Activated CD4-positive, alpha-beta T cell treated with anti-CD3 and anti-CD28 coated beads, Interleukin-2, amount 50 U/mL, for 48 hours (primary cell): ENCODE data around the gene NBR1.
A peak's percentile ranks its signal among the peaks of the same experiment; 100 is the strongest.
"Not testable (repeated sequence)": the region's sequence is repeated elsewhere in the genome, so short reads cannot be mapped to it uniquely, and the experiment has no call there.

Experiments used
- DNase-seq, 2 experiments: peaks; one replicate each; pipeline ENCODE4 v3.0.0-alpha.2; 2020

Gene NBR1

DNA sequence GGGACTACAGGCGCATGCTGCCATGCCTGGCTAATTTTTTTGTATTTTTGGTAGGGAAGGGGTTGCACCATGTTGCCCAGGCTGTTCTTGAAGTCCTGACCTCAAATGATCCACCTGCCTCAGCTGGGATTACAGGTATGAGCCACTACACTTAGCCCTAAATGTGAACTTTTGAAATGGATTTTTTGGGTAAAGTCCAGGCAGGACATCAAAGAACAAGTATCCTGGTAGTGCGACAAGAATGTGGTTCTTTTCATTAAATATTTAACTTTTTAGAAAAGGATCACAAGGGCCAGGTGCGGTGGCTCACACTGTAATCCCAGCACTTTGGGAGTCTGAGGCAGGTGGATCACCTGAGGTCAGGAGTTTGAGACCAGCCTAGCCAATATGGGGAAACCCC is 15.3 kb upstream of the NBR1 start:
- no peak for DNase-seq

DNA sequence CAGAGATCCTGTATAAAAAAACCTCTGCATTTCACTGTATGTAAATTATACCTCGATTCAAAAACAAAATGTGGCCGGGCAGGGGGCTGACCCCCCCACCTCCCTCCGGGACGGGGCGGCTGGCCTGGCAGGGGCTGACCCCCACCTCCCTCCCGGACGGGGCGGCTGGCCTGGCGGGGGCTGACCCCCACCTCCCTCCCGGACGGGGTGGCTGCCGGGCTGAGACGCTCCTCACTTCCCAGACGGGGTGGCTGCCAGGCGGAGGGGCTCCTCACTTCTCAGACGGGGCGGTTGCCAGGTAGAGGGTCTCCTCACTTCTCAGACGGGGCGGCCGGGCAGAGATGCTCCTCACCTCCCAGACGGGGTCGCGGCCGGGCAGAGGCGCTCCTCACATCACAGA is 11.8 kb upstream of the NBR1 start:
- DNase-seq, result not testable (repeated sequence)

DNA sequence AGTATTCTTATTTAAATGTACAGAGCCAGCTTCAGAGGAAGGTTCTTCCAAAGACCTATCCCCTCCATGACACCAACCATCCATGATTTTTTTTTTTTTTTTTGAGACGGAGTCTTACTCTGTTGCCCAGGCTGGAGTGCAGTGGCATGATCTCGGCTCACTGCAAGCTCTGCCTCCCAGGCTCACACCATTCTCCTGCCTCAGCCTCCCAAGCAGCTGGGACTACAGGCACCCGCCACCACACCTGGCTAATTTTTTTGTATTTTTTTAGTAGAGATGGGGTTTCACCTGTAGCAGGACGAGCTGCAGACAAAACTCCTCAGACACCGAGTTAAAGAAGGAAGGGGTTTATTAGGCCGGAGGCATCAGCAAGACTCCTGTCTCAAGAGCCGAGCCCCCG is 11.1 kb upstream of the NBR1 start:
- not testable (repeated sequence) for DNase-seq

DNA sequence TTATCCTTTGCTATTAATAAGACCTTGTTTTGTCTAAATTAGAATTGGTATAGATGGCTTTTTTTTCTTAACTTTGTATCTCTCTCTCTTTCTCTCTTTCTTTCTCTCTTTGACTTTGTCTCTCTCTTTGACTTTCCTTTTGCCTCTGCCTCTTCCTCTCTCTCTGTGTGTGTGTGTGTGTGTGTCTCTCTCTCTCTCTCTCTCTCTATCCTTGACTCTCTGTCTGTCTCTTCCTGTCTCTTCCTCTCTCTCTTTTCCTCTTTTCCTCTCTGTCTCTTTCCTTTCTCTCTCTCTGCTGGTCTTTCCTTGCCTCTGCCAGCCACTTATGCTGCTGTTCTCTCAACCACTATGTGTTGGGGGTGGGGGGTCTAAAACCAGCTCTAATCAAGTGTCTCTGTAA is 5.0 kb upstream of the NBR1 start:
- DNase-seq, result not testable (repeated sequence)

DNA sequence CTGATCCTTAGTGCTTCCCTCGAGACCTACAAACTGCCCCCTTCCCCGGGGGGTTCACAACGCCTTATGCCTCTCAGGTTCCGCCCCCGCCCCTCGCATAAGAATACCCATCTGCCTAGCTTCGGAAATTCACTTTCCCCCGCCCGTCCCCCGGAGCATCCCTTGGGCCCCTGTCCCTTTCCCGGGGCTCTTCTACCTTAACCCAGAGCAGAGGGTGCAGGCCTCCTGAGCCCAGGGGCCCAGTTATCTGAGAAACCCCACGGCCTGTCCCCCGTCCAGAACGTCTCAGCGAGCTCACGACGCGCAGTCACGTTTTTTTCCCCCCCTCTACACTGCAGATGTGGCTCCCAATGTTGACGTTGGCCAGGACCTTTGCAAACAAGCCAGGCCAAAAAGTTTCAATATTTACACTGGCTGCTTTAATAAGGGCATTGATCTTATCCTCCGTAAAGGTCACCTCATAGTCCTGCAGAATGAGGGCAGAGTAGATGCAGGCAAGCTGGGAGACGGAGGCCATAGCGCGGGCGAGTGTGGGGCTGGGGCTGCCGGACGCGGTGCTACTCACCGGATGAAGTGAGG is 1.4 kb upstream of the NBR1 start:
- DNase-seq, result peak; percentile 19 to 32

DNA sequence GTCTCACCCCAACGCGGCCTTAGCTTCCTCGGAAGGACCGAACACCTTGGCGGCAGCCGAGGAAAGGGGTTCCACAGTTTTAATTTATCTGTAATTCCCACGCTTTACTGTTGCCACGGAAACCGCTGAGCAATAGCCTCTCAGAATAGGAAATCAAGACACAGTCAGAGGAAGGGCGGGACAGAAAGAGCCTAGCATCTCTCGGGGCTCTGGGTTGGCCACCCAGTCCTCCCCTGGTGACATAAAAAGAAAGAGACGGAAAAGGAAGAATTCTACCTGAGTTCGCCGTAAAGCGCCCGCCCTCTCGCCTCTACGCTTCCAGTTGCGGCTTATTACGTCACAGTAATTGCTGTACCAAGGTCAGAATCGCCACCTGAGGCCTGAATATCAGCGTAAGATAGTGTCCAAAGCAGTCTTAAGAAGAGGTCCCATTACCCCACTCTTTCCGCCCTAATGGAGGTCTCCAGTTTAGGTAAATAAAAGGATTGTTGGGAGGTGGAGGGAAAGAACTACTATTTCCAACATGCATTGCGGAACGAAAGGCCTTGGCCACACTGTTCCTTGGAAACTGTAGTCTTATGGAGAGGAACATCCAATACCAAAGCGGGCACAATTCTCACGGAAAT is 761 bp upstream of the NBR1 start:
- DNase-seq, result peak; percentile 84 to 89

DNA sequence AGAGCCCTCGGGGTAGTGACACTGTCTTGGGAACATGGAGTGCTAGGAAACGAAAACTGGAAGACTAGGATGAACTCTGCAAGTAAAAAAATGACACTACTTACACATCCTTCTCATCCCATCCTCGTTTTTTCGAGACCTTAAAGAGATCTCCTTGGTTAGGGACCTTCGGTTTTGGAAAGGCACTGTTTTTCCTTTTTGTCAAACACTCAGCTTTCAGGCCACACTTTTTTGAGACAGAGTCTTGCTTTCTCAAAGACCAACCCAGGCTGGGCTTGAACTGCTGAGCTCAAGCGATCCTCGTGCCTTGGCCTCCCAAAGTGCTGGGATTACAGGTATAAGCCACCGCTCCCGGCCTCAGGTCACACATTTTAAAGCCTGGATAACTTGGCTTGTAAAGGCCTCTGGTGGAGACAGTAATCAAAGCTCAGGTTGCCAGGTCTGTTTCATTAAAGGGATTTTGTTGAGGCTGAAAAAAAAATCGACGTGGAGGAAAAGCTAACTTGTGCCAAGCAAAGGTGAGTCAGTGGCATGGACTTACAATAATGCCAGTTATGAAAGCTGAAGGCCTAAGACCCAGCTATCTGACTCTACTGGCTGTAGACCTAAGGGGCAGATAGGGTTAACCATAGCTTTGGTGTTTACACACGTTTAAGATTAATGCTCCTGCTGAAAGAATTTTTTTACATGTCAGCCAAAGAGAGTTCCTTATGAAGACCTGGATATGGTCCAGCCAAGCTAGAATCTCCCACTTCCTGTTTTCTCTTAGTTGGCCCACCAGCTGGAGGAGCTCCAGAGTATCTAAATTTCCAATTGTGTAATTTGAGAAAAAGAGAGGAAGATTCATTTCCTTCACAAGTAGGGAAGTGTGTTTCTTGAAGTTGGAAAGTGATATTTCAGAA is 823 bp downstream of the NBR1 start:
- peak; percentile 20 to 22 for DNase-seq

DNA sequence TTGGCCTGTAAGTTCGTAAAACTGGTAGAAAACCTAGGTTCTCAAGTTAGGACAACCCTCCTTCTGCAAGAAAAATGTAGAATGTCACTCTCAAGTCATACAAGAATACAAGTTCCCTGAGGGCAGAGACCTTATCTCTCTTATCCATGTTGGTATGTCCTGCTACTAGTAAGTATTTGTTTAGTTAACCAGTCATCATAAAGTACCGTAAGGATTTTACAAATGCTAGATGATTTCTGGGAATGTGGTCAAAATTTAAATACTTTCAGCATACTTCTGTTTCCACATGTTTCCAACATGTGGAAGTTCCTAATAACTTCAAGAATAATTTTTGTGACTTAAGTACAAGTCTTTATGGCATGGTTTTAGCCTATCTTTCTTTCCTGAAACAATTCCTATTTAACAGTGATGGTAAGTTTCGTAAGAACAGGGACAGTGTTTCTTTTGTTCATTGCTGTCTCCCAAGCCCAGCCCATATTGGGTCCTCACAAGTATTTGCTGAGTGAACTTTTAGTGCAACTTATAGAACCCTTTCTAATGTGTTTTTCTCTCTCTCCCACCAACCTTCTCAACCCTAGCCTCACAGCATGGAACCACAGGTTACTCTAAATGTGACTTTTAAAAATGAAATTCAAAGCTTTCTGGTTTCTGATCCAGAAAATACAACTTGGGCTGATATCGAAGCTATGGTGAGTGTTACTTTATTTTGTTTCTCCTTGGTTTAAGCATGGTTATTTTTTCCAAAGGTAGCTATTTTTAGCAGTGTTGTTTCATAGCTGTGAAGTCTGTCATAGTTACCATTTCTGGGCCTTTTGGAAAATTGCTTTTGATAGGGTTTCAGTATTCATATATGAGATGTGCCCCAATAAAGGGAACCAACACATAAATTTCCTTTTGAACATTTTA is 4.5 kb downstream of the NBR1 start:
- no peak for DNase-seq

DNA sequence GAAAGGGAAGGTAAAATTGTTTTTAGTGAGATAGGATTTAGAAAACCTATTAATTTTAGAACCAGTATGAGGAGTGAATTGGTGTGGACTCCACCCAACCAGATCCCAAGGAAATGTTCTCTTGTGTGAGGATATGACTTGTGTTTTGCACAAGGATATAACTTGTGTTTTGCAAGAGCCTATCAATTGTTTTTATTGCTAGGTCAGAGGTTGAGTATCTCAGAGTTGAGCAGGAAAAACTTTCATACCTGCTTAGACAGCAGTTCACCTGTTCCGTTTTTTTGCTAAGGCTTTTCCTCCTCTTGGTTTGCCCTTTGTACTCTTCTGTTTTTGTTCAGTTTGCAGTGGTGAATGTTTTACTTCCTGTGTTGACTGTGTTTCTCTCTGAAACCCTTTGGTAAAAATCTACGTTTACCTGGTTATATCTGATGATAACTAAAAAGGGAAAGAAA is 5.1 kb downstream of the NBR1 start:
- no peak for DNase-seq

DNA sequence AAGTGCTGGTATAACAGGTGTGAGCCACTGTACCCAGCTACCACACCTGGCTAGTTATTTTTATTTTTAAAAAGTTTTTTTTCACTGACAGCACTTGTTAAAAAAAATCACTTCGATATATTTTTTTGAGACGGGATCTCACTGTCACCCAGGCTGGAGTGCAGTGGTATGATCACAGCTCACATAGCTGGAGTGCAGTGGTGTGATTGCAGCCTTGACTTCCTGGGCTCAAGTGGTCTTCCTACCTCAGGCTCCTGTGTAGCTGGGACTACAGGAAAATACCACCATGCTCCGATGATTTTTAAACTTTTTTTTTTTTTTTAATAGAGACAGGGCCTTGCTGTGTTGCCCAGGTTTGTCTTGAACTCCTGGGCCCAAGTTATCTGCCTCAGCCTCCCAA is 12.9 kb downstream of the NBR1 start:
- no peak for DNase-seq

DNA sequence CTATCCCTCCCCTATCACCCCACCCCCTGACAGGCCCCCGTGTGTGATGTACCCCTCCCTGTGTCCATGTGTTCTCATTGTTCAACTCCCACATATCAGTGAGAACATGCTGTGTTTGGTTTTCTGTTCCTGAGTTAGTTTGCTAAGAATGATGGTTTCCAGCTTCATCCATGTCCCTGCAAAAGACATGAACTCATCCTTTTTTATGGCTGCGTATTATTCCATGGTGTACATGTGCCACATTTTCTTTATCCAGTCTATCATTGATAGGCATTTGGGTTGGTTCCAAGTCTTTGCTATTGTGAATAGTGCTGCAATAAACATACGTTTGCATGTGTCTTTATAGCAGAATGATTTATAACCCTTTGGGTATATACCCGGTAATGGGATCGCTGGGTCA is 15.6 kb downstream of the NBR1 start:
- DNase-seq, result not testable (repeated sequence)

DNA sequence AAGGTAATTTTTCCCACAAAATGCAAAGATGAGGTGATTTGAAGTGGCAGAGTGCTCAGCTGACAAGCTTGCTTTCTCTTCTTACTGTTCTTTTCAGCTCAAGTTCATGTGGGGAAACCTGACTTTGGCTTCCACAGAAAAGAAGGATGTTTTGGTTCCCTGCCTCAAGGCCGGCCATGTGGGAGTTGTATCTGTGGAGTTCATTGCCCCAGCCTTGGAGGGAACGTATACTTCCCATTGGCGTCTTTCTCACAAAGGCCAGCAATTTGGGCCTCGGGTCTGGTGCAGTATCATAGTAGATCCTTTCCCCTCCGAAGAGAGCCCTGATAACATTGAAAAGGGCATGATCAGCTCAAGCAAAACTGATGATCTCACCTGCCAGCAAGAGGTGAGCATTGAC is 22.2 kb downstream of the NBR1 start:
- DNase-seq, result no peak

DNA sequence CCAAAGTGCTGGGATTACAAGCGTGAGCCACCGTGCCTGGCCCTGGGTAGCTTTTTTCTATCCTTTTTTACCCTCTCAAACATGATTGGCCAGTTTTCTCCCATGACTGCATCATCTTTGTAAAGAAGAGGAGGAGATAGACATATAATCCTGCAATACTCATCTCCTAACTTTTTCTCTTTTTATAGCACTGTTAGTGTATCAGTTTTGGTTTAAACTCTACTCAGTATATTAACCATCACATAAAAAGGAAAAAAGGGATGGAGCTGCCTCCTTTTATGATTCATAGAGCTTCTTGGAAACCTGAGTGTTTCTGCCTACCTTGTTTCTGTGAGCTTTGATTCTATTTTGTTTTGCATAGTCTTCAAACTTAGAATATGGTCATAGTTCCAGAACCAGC is 28.6 kb downstream of the NBR1 start:
- no peak for DNase-seq

DNA sequence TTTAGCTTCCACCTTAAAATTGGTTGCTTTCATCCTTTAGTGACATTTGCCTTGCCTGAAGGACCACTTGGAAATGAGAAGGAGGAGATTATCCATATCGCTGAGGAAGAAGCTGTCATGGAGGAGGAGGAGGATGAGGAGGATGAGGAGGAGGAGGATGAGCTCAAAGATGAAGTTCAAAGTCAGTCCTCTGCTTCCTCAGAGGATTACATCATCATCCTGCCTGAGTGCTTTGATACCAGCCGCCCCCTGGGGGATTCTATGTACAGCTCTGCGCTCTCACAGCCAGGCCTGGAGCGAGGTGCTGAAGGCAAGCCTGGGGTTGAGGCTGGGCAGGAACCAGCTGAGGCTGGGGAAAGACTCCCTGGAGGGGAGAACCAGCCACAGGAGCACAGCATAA is 29.1 kb downstream of the NBR1 start:
- no peak for DNase-seq

DNA sequence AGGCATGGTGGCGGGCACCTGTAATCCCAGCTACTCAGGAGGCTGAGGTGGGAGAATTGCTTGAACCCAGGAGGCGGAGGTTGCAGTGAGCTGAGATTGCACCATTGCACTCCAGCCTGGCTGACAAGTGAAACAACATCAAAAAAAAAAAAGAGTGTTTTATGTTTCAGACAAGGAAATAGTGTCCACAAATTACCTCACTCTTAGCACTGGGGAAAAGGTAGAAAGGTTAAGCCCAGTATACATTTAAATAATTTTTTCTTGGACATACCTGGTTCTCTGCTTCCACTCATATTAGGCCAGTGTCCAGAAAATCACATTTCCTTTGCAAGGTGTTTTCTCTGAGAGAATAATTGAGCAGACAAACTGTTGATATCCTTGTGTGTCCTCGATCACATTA is 32.0 kb downstream of the NBR1 start:
- DNase-seq, result not testable (repeated sequence)

DNA sequence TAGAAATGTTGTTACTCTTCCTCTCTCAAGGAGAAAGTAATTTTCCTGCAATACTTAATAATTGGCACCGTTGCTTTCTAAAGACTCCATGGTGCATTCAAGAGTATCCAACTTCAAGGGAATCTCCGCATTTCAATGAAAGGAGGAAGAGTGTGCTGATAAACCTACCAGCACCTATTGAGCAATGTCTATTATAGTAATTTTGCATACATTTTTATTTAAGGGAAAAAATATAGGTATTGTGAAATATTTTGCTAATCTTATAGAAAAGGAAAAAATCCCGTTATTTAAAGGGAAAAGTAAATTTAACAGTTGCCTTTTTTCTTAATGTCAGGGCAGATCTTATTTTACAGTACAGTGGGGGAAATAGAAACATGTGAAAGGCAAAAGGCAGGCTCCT is 39.6 kb downstream of the NBR1 start:
- DNase-seq, result no peak

DNA sequence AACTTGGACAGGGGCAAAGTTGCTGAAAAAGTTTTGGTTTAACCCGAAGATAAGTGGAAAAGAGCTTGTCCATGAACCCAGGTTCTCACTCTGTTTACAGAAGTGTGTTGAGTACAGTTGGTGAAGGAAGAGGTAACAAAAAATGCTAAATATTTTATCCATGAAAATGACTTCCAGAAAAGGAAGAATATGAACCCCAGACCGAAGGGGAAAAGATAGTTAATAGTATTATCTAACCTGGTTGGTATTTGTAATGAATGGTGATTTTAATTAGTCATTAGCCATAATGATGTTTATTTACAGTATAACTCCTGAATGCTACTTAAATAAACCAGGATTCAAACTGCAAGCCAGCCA is 40.1 kb downstream of the NBR1 start:
- DNase-seq, result no peak

DNA sequence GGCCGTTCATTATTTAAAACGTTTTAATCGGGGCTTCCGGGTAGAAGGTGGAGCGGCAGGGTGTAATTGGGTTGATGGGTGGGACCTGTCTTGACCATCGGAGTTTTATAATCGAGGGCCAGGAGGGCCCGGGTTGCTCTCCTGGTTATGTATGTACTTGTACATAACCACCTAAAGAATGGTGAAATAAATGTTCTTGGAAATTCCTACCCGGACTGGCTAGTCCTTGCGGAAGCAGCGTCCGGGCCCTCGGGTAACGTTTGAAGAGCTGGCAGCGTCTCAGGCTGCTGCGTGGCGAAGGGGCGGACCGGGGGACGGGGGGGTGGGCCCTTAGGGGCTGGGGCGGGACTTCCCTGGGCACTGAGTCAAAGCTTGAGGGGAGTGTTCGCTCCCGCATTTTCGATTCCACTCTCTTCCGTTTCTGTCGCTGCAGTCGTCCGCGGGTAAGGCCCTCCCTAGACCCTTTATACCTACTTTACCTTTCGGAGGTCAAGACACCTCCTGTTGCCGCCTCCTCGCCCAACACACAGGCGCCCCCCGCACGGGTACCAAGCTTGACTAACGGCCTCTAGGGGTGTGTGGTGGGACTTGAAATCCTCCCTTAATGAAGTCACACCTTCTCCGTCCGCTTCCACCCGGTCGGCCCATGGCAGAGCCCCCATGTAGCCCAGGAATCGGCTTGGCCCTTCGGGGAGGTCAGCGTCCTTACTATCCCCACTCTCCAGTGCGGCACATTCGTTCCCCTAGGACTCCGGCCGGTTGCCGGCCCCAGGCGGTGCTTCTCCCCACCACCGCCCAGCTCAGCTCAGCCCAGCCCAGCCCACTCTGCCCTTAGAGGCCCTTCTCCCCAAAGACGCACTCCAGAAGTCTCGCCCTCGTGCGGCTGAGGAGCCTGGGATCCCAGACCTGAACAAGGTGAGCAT is 40.7 kb downstream of the NBR1 start, which contains the start of gene TMEM106A:
Gene TMEM106A, plus strand, starts transcription at position 396 of the 923 bp plus-strand sequence. CDS start 1,167 bp downstream, outside the sequence.
- DNase-seq, result peak; percentile 74 to 79

DNA sequence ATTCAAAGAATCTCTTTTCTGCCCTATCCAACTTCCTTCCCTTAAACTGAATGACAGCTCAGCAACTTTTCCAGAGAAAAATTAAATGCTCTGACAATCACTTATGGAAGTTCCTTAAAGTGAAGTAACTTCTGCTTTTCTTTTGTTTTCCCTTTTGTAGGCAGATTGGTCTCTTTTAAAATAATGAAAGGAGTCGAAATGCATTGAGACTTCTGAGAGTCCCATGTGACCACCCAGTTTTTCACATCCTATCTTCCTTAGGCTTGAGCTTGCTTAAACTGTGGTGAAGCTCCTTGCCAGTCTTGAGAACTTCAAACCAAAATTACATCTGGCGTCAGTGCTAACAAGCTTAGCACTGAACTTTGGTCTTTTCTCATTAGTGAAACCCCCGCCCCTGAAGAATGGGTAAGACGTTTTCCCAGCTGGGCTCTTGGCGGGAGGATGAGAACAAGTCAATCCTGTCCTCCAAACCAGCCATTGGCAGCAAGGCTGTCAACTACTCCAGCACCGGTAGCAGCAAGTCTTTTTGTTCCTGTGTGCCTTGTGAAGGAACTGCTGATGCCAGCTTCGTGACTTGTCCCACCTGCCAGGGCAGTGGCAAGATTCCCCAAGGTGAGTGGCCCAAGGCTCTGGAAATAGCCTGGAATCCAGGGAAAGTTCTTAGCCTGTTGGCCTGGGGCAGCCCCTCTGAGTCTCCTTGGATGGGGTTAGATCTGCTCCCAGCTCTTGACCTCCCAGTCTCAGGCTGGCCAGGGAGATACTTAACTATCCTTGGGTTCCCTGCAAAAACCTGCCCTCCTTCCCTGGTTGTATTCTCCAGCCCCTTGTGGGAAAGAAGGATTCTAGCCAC is 41.9 kb downstream of the NBR1 start:
- DNase-seq, result no peak

DNA sequence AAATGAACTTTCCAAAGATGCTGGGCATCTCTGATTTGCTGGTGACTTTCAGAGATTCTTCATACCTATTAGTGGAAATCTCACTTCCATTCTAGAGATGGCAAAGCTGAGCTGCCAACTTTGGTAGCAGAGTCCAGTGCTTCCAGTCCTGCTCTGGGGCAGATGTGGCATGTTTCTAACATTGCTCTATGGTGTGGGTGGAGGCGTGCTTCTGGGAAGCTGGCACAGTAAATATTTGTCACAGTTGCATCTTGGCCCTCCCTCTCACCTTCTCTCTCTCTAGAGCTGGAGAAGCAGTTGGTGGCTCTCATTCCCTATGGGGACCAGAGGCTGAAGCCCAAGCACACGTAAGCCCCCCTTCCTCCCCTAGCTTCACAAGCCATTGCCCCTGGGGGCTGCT is 42.5 kb downstream of the NBR1 start:
- DNase-seq, result no peak

DNA sequence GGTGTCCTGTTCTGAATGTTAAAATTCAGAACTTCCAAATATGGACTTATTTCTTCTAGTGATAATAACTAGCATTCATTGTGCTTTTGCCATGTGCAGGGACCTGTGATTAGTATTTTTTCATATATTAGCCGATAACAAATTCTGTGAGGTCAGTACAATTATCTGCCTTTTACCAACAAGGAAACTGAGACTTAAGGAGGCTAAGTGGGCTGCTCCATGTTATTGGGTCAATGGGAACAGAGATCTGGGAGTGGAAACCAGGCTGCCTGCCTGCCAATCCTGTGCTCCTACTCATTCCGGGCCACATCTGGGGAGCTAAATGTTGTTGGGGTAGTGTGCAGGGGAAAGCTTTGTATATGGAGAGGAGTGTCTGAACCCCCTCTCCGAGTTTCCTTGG is 44.3 kb downstream of the NBR1 start:
- no peak for DNase-seq
